HG03064 (cell line): Measurements from ENCODE around the gene INO80E.
"Not testable (repeated sequence)": the region's sequence is repeated elsewhere in the genome, so short reads cannot be mapped to it uniquely, and the experiment has no call there.

Source experiments
- ATAC-seq: cut with Tn5 transposase; IDR thresholded peaks from one replicate; pipeline ENCODE4 v1.9.1; 2021; ENCODE audit warnings: low read depth; ENCODE audit not compliant: unreplicated experiment

Gene INO80E

DNA sequence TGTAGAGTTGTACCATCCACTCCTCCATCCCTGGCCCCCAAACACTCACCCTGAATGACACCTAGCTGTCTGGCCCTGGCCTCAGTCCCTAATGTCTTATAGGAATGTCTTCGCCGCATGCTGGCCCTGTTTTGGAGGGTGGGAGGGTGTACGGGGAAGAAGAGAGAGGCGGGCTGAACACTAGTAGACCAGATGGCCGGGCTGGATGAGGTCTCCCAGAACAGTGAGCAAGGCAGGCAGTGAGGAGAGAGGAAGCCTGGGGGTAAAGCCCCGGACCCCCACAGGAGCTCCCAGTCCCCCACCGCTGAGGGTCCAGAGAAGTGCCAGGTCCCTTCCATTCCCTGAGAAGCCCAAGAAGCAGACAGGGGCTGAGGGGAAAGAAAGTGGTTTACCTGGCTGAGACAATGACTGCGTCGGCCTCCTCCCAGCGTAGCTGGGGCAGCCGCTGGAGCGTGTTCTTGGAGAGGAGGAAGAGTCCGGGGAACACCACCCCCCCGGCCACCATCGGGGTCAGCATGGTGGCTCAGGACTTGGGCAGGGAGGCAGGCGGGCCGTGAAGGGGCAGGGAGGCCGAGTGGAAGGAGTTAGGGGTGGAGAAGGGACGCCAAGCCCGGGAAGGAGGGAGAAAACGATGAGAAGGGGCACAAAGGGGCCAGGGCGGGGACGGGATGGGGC lies 34.1 kb downstream of the INO80E start:
- ATAC-seq, result no peak

DNA sequence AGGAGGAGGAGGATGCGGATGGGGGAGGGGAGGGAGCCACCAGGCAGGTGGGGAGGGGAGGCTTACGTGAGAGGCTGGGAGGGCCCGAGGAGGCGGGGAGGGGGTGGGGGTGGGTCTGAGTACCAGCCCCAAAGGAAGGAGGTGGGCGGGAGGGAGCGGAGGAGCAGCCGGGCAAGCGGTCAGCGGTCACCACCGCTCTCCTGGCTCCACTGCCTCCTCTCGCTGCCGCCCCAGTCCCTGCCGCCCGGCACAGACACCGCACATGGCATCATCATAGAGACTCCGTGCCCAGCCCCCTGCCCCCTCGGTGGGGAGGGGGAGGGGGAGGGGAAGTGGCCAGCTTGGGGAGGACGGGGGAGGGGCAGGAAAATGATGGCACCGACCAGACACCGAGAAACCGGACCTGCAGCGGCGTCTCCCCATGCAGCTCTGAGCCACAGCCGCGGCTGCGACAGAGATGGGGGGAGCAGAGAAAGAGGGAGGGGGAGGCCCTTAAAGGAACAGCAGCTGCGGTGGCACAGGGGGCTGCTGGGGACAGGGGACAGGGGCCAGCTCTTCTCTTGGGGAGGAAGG lies 34.9 kb downstream of the INO80E start, which contains the start of gene TLCD3B:
Gene TLCD3B, minus strand, starts transcription at position 431 of the 573 bp plus-strand sequence. CDS start 744 bp downstream, outside the sequence.
- ATAC-seq, result no peak

GRCh38 chr16:30031477-30031918 lies 35.5 kb downstream of the INO80E start:
- ATAC-seq, result no peak

- ATAC-seq, result no peak
These were observed 36.2 kb downstream of the INO80E start for GRCh38 chr16:30032083-30032819.

GRCh38 chr16:30033270-30033669 lies 37.2 kb downstream of the INO80E start:
- no peak for ATAC-seq

DNA sequence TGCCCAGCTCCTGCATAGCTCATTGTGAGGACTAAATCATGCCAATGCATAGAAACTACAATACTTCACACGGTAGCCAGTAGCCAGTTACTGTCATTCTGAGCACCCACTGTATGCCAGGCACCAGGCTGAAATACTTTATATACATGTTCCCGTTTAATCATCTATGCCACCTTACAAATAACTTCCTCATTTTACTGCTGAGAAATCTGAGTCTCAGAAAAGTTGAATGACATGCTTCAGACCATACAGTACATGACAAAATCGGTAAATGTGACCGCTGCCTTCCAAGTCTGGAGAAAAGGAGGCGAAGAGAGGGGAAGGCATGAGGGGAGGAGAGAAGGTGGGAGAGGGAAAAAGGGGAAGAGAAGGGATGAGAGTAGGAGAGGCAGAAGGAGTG lies 44.2 kb downstream of the INO80E start:
- no peak for ATAC-seq

DNA sequence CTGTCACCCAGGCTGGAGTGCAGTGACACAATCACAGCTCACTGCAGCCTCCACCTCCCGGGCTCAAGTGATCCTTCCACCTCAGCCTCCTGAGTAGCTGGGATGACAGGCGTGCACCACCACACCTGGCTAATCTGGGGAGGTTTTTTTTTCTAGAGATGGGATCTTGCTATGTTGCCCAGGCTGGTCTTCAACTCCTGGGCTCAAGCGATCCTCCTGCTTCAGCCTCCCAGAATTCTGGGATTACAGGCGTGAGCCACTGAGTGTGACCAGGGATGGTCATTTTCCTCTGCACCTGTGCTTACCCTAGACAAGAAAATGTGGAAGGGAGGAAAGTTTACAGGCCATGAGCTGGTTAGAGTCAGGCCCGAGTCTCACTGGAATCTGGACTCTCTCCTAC lies 44.6 kb downstream of the INO80E start:
- ATAC-seq, result not testable (repeated sequence)

DNA sequence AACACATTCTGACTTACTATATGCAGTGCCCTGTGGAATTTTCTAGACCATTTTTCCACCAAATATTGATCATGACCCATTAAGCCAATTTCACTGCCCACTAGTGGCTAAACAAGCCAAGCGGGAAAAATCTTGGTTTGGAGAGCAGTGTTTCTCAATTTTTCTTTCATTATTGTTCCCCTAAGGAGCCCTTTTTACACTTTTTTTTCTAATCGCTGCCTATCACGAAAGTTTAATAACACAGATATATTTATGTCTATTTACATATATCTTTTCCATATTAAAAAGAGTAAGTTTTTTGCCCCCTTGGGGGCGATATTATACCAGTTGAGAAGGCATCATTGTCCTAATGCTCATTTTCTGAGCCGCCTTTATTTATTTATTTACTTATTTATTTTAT lies 45.8 kb downstream of the INO80E start:
- ATAC-seq, result no peak

GRCh38 chr16:30046178-30046577 lies 50.1 kb downstream of the INO80E start:
- ATAC-seq, result no peak

GRCh38 chr16:30046588-30046987 lies 50.5 kb downstream of the INO80E start:
- ATAC-seq, result no peak

GRCh38 chr16:30049871-30050270 lies 53.8 kb downstream of the INO80E start:
- no peak for ATAC-seq

GRCh38 chr16:30051518-30051917 lies 55.5 kb downstream of the INO80E start:
- no peak for ATAC-seq

DNA sequence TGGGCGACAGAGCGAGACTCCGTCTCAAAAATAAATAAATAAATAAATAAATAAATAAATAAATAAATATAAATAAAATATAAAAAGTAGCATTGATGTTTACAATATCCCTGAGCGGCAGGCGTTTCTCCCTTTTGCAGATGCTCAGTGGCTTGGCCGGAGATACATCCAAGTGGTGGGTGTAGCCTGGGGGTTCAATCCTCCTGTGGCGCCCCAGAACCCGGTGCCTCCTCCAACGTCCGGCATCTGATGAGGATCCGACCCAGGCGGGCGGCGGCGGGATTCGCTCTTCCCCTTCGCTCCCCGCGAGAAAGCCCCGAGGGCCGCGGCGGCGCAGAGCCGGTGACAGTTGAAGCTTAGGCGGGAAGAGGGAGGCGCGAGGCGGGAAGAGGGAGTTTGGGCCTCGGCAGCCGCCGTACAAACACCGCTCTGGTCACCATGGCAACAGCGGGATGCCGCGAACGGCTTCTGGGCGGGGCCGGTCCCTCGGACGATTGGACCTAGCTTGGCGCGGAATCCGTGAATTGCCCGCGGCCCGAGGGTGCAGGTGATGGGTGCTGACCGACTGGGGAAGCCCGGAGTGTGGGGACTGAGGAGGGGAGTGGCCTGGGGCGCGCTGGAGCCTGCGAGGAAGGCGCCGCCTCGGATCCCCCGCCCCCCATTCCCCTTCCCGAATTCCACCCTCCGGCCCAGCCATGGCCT lies 56.8 kb downstream of the INO80E start:
- no peak for ATAC-seq

- ATAC-seq, result no peak
These were observed 57.5 kb downstream of the INO80E start for GRCh38 chr16:30053376-30054015.

GRCh38 chr16:30054451-30054850 lies 58.4 kb downstream of the INO80E start:
- no peak for ATAC-seq

GRCh38 chr16:30054959-30055553 lies 59.0 kb downstream of the INO80E start:
- ATAC-seq, result no peak
